Fibroblast of lung (primary cell): ENCODE results near the gene ABCG5.

Source experiments
- CTCF ChIP-seq, 2 donors: IDR thresholded peaks in 1 of 2; conservative IDR thresholded peaks in 1 of 2; 1 replicate in 1 of 2; 2 replicates in 1 of 2; pipeline ENCODE4 v1.5.1; 2011 to 2012; ENCODE audit warnings: low read length in 2 of 2, control low read depth in 1 of 2, inconsistent platforms in 1 of 2, low read depth in 1 of 2, mild to moderate bottlenecking in 1 of 2
- EZH2 ChIP-seq: IDR thresholded peaks from 2 replicates; pipeline ENCODE4 v1.5.1; 2012; ENCODE audit warnings: low read length, control low read depth, mild to moderate bottlenecking; ENCODE audit errors: missing control alignments

- TF ChIP-seq CTCF (conservative IDR thresholded peaks at IDR 0.05 in 1 of 2, IDR thresholded peaks at IDR 0.05 in 1 of 2; ENCODE audit: low read depth in 1 of 2, low read length in 2 of 2) (no peak), EZH2 (no peak)
Measured at GRCh38 chr2:43823751-43824150, 14.9 kb downstream of the ABCG5 start.
